HG03064 (cell line): Measurements from ENCODE around the gene RPS19.
A peak's percentile ranks its signal among the peaks of the same experiment; 100 is the strongest.
"Not testable (repeated sequence)": the region's sequence is repeated elsewhere in the genome, so short reads cannot be mapped to it uniquely, and the experiment has no call there.

Source experiments
- ATAC-seq: cut with Tn5 transposase; IDR thresholded peaks from one replicate; pipeline ENCODE4 v1.9.1; 2021; ENCODE audit warnings: low read depth; ENCODE audit not compliant: unreplicated experiment

The RPS19 gene

DNA sequence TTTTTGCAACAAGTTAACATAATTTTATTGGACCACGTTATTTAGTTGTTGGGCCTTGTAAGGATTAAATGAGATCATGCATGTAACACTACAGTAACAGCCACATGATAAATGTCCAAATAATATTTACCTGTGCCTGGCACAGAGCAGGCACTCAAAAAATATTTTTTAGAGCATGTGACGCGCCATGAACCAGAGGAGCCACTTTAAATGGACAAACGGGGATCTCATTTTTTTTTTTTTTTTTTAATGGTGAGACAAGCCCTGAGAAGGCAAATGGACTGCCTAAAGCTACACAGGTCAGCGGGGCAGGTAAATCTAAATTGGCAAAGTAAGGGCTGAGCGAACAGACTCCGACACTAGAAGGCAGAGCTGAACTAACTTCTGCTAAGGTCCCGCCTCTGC lies 840 bp upstream of the RPS19 start:
- no peak for ATAC-seq

DNA sequence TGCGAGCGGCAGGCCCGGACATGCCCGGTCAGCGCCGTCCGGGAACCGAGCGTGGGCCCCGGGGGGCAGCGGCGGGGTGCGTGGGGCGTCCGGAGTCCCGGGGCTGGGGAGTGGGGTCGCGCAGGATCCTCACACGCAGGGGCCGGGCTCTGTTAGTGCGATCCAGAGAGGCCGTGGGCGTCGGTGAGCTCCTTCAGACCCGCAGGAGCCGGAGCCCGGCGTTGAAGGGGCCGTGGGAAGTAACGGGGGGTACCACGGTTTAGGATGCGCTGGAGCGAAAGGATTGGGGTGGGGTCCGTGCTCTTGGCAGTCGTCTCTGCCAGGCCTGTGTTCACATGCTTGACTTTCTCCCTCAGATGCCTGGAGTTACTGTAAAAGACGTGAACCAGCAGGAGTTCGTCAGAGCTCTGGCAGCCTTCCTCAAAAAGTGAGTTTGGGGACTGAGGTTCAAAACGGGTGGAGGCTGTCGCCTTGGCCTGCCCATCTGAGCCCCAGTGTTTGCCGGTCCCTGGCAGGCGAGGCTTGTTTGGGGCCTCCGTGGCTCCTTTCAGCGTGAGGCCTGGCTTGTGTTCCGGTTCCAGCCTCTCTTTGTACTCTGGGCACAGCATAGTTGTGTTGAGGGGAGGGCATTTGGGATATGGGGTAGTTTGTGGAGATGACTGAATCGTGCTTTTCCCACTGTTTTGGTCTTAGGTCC lies 512 bp downstream of the RPS19 start:
- no peak for ATAC-seq

DNA sequence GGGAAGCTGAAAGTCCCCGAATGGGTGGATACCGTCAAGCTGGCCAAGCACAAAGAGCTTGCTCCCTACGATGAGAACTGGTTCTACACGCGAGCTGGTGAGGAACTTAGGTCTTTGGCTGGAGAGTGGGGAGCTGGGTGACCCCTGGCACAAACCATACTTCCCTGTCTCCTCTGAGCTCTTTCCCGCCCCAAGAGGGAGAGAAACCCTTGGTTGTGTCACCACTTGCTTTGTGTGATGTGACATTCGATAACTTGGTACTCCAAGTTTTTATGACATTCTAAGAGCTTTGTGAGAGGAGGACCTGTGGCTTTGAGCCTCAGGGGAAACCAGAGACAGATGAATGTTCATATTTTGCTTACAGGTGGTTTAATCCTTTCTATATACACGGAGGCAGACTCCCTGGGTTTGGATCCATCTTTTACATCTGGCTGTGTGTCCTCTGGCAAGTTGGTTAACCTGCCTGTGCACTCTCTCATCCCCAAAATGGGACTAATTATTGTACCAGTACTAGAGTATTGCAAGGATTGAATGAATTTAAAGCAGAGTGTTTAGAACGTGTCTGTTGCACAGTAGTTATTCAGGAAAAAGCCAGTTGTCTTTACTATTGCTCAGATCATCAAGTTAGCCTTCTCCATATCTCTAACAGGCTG lies 1.2 kb downstream of the RPS19 start:
- ATAC-seq: no peak

DNA sequence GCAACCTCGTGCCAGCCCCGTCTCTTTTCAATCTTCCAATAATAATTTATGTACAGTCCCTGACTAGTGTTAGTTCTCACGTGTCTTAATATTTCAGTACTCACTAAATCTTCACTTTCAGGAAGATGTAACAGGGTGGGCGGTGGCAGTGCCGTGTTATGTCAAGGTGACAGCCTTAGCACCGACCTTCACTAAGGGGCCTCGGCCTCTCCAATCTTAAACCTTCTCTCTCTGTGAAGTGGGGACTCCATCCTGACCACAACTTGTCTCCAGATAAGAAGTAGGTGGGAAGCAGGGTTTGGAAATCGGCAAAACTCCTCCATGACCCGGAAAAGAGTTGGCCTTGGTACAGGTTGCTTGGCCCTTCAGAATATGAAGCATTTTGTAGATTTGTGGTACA lies 1.8 kb downstream of the RPS19 start:
- ATAC-seq: no peak

DNA sequence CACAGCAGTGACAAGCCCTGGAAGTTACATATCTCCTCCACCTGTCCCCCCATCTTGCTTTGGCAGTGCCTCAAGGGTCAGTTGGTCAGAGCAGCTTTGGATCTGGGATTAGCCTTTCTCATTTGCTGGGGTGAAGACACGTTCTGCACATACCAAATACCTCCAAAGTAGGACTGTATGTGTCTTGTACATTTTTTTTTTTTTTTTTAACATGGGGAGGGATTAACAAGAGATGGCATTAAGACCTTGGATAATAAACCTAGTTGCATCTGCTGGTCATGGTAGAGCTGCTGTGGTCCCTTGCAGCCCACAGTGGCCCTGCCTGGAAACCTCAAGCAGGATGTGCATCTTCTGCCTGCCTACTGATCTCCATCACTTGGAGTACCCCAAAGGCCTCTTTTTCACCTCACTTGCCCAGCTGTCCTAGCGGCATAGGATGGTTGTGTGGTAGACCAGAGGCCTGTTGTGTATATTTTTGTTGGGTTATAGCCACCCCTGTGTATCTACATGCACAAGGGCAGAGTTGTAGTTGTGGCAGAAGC lies 2.5 kb downstream of the RPS19 start:
- ATAC-seq: no peak

DNA sequence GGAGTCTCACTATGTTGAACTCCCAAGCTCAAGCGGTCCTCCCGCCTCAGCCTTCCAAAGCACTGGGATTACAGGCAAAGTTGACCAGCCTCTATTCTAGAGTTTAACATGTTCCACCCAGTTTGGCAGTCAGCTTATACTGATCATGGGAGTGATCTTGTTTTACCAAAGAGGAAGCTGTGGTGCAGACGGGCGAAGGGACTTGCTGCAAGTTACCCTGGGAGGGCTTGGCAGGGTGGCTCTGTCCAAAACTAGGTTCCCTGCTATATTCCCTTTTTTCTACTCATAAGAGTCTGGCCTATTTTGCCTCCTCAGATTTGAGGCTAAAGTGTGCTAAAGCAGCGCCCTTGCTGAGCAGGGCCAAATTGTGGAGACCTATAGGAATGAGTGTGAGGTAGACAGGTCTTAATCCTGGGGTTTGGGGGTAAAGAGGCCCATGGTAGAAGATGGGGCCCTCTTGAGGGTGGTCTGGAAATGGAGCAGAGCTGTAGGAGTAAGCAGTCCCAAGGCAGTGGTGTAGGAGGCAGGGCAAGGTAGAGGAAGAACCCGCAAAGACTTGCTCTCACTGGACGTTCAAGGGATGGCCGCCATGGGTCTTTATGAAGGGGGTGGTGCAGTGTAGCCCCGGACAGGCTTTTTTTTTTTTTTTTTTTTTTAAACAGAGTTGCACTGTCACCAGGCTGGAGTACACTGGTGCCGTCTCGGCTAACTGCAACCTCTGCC lies 3.3 kb downstream of the RPS19 start:
- no peak for ATAC-seq

DNA sequence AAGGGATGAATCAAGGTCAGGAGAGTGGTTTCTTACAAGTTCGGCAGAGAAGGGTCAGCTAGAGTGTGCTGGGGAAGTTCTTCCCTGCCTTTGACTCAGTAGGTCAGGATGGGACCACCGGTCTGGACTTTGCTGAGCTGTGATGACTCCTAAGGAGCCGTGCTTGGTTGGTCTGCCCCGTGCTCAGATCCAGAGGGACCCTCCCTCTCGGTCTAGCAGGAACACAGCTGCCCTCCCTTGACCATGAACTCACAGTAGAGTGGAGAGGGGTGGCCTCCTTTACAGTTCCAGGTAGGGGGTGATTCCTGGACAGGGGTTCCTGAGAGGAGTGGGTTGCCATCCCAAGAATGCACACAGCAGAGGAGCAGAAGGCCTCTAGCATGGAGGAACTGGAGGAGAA lies 4.3 kb downstream of the RPS19 start:
- no peak for ATAC-seq

DNA sequence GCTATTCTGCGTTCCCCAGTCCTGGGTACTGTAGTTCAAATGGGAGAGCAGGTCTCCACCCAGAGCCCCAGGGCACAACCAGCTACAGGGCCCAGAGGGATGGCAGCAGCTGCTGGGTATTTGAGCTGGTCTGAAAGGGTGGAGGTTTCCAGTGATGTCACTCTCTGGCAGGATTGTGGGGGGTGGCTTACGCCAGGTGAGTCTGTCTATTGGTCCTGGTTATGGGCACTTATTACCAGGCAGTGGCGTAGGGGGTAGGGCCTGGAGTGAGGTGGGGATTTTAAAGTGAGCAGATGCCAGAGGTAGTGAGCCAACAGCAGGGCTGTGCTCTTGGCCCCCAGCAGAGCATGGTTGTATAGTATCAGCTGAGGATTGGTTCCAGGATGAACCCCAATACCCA lies 6.2 kb downstream of the RPS19 start:
- no peak for ATAC-seq

DNA sequence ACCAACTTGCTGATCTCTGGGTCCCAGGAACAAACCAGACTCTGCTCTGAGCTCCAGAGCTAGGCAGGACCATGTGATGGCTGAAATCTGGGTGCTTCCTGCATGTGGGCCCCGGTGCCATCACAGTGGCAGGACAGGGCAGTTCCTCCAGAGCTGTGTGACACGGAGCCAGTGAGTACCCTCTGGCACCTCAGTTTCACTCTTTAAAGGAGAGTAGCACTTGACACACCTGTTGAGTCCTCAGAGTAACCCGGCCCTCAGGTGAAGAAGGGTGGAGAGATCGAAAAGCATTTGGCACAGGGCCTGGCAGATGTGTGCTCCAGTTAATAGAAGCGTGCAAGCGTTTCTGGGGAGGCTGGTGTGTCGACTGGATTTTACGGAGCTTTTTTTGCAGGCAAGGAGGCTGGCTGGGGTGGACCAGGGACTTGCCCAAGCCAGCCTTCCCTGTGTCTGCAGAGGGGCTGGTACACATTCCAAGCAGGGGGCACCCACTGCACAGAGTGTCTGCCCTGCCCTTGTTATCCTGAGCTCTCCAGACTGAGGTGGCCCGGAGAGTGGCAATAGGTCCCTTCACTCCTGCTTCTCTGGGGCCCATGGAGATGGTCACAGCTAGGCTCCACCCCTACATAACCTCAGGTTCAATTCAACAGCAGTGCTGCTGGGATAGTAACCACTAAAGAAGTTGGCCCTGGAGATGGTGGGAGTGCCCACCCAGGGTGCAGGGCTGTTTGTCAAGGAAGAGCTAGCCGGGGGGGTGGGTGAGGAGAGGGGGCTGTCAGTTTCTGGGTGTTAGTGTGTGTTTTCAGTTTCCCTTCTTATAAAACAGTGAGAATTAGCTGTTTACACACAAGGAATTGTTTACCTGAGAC lies 8.3 kb downstream of the RPS19 start:
- ATAC-seq: no peak

DNA sequence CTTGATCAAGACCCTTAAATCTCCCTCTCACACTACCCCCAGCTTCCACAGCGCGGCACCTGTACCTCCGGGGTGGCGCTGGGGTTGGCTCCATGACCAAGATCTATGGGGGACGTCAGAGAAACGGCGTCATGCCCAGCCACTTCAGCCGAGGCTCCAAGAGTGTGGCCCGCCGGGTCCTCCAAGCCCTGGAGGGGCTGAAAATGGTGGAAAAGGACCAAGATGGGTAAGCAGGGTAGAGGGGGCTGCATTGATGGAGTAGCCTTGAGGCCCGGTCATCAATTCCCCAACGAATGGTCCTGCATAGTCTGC lies 8.9 kb downstream of the RPS19 start:
- no peak for ATAC-seq

DNA sequence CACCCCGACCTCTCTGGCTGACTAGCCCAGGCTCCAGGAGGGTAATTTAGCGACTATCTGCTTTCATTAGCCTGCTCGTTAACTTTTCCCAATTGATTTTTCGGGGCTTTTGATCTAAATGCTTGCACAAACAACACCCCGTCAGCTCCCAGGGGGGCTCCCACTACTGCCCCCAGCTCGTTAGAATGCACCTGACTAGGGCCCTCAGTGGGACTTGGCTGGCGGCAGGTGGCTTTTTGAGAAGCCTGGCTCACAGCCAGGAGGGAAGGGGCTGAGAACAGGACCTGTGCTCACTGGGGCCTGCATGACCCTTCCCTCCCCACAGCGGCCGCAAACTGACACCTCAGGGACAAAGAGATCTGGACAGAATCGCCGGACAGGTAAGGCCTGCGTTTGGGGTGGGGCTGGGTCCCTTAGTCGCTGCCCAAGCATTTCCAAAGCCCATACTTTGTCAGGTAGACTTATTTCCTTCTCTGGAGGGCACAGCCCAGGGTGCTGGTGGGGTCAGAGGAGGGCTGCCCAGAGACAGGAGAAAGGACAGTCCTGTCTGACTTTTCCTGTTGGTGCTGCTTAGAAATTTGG lies 9.4 kb downstream of the RPS19 start:
- no peak for ATAC-seq

DNA sequence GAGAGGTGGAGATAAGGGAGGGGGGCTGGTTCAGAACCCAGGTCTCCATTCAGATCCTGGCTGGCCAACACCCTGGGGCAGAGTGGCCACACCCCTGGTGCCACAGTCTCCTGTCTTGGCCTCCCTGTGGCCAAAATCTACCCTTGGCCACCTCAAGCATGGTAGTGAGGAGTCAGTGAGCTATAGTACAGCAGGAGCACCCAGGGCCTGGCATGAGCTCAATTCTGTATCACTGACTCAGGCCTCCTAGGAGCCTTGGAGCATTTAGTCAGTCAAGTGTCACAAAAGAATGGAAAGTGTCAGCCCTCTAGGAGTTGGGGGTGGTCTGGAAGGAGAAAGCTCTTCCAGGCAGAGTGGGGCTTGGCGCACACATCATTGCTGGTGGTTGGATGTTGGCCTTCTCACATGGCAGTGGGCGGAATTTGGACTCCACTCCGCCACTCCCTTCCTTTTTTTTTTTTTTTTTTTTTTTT lies 10.4 kb downstream of the RPS19 start:
- ATAC-seq: no peak

DNA sequence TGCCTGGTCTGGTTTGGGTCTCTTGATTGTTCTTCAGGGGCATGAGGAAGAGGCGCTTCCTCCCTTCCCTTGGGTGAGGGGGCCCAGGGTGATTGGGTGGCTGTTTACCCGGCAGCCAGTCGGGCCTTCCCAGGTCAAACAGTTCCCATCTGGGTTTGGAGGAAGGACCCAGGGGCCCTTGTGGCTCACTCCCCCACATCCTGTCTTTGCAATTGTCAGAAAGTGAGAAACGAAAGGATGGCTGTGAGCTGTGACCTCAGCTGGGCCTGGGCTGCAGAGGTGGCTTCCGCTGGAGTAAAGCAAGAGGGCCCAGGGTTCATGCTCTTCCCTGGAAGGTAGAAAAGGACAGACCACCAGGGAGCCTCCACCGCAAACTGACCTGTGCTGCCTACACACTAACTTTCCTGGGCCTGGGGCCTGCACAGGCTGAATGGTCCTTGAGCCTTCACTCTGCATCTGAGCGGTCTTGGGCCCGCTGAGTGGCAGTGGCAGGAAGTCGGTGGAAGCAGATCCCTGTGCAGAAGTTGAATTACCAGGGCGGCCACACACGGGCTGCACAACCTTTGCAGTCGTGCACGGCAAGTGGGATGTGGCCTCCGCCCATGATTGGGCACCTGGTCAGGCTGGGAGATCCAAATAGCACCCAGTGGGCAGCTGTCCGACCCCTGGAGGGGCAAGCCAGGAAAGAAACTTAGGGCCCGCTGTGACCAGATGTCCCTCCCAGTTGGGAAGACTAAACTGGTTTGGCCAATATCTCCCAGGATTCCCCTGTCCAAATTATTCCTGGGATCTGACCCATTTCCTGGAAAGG lies 11.7 kb downstream of the RPS19 start:
- no peak for ATAC-seq

DNA sequence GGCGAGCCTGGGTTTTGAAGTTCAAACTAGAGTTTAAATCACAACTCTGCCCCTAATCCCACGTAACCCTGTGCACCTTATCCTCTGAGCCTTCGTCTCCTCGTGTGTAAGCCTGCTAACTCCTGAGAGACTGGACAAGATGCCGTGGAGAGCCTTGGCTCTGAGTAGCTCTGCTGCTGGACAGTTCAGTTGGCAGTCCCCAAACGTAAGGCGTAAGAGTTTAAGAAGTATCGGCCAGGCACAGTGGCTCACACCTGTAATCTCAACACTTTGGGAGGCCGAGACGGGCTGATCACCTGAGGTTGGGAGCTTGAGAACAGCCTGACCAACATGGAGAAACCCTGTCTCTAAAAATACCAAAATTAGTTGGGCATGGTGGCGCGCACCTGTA lies 12.3 kb downstream of the RPS19 start:
- no peak for ATAC-seq

DNA sequence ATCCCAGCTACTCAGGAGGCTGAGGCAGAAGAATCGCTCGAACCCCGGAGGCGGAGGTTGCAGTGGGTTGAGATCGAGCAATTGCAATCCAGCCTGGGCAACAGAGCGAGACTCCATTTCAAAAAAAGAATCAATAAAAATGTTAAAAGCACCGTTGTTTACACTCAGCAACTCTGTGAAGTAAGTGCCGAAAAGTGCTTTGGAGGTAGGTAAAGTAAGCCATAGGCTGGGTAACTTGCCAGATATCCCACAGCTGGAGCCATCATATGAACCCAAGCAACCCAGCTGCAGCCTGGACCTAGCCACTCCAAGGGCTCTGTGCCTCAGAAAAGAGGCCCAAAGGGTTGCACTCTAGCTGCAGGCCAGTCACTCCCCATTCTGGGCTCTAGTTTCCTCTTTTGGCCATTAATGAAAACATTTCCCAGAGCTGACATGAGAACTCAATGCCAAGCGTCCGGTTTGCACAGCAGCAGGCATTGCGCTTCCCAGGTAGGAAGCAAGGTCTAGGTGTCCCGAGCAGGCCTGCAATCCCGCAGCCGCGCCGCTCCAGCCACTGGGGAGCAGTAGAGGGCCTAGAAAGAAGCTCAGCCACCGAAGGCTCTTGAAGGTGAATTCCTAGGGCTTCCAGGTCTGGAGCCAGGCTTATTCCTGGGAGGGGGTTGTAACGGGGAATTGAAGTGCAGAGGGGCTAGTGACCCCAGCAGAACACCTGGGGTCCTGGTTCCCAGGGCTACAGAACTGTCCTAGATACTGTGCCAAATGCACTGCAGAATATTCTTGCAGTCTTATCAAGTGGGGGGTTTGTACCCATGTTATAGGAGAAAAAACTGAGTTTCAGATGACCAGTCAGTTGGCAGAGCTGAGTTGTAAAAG lies 13.0 kb downstream of the RPS19 start:
- no peak for ATAC-seq

DNA sequence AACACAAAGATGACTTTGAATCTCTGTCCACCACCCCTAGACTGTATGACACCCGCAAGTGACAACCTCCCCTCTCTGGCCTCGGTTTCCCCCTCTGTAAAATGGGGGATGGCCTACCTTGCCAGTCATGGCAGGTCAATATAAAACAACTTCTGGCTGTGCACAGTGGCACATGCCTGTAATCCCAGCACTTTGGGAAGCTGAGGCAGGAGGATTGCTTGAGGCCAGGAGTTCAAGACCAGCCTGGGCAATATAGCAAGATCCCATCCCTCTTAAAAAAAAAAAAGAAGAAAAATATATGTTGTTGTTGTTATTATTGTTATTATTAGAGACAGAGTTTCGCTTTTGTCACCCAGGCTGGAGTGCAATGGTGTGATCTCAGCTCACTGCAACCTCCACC lies 15.9 kb downstream of the RPS19 start:
- not testable (repeated sequence) for ATAC-seq

DNA sequence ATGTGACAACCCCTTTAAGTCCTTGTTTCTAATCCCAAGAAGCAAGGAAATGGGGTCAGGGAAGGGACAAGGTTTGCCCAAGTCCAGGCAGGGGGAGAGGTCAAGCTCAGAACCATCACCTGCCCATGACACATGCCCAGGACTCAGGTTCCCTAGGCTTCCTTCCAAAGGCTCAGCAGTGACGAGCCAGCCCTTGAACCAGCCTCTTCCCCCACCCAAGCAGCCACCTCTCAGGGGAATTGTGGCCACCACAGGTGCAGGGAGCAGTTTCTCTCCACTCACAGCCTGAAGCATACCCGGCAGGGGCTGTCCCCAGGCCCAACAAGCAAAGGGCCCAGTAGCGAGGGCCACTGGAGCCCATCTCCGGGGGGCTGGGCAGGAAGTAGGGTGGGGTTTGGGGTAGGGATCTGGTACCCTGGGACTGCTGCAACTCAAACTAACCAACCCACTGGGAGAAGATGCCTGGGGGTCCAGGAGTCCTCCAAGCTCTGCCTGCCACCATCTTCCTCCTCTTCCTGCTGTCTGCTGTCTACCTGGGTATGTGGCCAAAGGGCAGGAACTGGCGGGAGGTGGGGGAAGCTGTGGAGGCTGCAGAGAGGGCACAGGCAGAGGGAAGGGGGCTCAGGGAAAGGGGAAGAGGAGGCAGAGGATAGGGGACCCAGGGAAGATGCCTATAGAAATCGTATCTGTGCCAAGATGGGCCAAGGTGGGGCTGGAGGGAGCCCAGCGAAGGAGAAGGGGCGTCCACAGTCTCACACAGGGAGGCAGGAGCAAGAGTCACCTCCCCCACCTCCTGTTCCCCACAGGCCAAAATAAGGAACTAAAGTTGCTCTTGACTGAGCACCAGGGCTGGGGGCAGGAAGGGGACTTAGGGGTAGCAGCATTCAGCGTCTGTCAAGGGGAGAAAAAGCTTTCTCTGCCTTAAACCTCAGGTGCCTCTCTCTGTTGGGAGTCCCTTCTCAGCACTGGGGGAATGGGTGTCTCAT lies 17.1 kb downstream of the RPS19 start, which contains the start of gene CD79A:
TSS of gene CD79A (plus strand) at position 433 of the 986 bp plus-strand sequence. CDS start at position 459, 26 bp downstream.
- peak; percentile 52 for ATAC-seq
